Endodermal cell (in vitro differentiated cells): ENCODE results near the gene GANC. TPM values are rescaled to one million over a fixed set of nuclear protein-coding genes. Genes with fewer than 3 reads are reported as not detected.

Experiments
- DNase-seq: peaks from one replicate; pipeline ENCODE4 v3.0.0-alpha.2; 2017
- H3K27ac ChIP-seq: 2 replicates; pipeline ENCODE4 v1.5.1; 2013; ENCODE audit warnings: mild to moderate bottlenecking, low read depth, low read length, moderate library complexity
- H3K27me3 ChIP-seq: 2 replicates; pipeline ENCODE4 v1.6.1; 2013; ENCODE audit warnings: mild to moderate bottlenecking, low read length, moderate library complexity; ENCODE audit not compliant: insufficient read depth, control insufficient read depth, poor library complexity, severe bottlenecking
- H3K36me3 ChIP-seq: 2 replicates; pipeline ENCODE4 v1.7.0; 2013; ENCODE audit warnings: mild to moderate bottlenecking, low read length, moderate library complexity; ENCODE audit not compliant: control insufficient read depth, insufficient read depth
- H3K4me1 ChIP-seq: one replicate; pipeline ENCODE4 v1.7.0; 2013; ENCODE audit warnings: low read length; ENCODE audit not compliant: control insufficient read depth, insufficient read depth
- H3K4me3 ChIP-seq: 2 replicates; pipeline ENCODE4 v1.5.1; 2013; ENCODE audit warnings: mild to moderate bottlenecking, low read length, moderate library complexity
- H3K9ac ChIP-seq: 2 replicates; pipeline ENCODE4 v1.6.1; 2013; ENCODE audit warnings: mild to moderate bottlenecking, low read length, moderate library complexity; ENCODE audit not compliant: poor library complexity, severe bottlenecking; ENCODE audit errors: extremely low read depth
- H3K9me3 ChIP-seq: 2 replicates; pipeline ENCODE4 v1.6.1; 2013; ENCODE audit warnings: mild to moderate bottlenecking, low read length, moderate library complexity; ENCODE audit not compliant: control insufficient read depth
- H3K27ac Mint-ChIP-seq: 2 replicates; pipeline ENCODE4 v1.8.0; 2020; ENCODE audit warnings: mixed read lengths
- H3K27me3 Mint-ChIP-seq: 2 replicates; pipeline ENCODE4 v1.8.0; 2021; ENCODE audit warnings: mild to moderate bottlenecking, mixed read lengths; ENCODE audit not compliant: insufficient read depth
- H3K36me3 Mint-ChIP-seq: 2 replicates; pipeline ENCODE4 v1.8.0; 2020; ENCODE audit warnings: low read depth, mixed read lengths
- H3K4me1 Mint-ChIP-seq: 2 replicates; pipeline ENCODE4 v1.8.0; 2020; ENCODE audit warnings: mixed read lengths
- H3K4me3 Mint-ChIP-seq: 2 replicates; pipeline ENCODE4 v1.8.0; 2020; ENCODE audit warnings: mild to moderate bottlenecking, moderate library complexity, mixed read lengths
- H3K9me3 Mint-ChIP-seq: 2 replicates; pipeline ENCODE4 v1.8.0; 2020; ENCODE audit warnings: mild to moderate bottlenecking, mixed read lengths
- WGBS, 2 experiments: methylation state at CpG; one replicate each; pipeline versions ENCODE4 v1.1.5 to v1.1.7; 2013; ENCODE audit warnings: missing lambda C conversion rate in 2 of 2, mixed read lengths in 1 of 2; ENCODE audit not compliant: insufficient coverage in 1 of 2, insufficient read length in 1 of 2; 5-methylcytosine and 5-hydroxymethylcytosine counted together
- total RNA-seq, 2 donors: library from RNA; stranded (reverse); fragmentation: NEBNext Ultra II Directional in 1 of 2; extraction: Animal tissue kit (Norgen Biotek cat#: 25700) in 1 of 2; gene quantifications; 2 replicates in 1 of 2; 3 replicates in 1 of 2; pipeline ENCODE4 v1.2.1, GENCODE V29; 2021
- TF ChIP-seq, protein P1 (sequence below): fragments of 200-600 bp; sonication (generic); conservative IDR thresholded peaks from 2 replicates; pipeline ENCODE4 v1.5.0; 2021; ENCODE audit warnings: antibody characterized with exemption, mild to moderate bottlenecking

The GANC gene
- total RNA-seq, 2 donors from 2014 or later, result 13.8 to 17.1 TPM

DNA sequence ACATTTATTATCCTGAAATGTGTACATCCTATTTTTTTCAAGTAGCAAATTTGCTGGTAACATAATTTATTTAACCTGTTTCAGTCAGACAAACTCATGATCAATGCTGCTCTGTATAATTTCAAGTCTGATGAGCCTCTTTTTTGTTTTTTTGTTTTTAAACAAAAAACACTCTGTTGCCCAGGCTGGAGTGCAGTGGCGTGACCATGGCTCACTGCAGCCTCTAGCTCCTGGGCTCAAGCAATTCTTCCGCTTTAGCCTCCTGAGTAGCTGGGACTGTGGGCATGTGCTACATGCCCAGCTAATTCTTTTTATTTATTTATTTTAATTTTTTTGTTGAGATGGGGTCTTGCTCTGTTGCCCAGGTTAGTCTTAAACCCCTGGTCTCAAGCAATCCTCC is 46.2 kb downstream of the GANC start:
- H3K9me3 Mint-ChIP-seq, result no peaks in the 10 kb centered on the region
- TF ChIP-seq, protein P1, sequence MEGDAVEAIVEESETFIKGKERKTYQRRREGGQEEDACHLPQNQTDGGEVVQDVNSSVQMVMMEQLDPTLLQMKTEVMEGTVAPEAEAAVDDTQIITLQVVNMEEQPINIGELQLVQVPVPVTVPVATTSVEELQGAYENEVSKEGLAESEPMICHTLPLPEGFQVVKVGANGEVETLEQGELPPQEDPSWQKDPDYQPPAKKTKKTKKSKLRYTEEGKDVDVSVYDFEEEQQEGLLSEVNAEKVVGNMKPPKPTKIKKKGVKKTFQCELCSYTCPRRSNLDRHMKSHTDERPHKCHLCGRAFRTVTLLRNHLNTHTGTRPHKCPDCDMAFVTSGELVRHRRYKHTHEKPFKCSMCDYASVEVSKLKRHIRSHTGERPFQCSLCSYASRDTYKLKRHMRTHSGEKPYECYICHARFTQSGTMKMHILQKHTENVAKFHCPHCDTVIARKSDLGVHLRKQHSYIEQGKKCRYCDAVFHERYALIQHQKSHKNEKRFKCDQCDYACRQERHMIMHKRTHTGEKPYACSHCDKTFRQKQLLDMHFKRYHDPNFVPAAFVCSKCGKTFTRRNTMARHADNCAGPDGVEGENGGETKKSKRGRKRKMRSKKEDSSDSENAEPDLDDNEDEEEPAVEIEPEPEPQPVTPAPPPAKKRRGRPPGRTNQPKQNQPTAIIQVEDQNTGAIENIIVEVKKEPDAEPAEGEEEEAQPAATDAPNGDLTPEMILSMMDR, result no peak
- Histone ChIP-seq H3K36me3 (no peaks in the 10 kb centered on the region), H3K4me1 (no peaks in the 10 kb centered on the region), H3K27me3 (no peaks in the 10 kb centered on the region), H3K9ac (no peak overlapping the region), H3K27ac (no peak overlapping the region), H3K9me3 (no peaks in the 10 kb centered on the region), H3K4me3 (no peak overlapping the region)
- H3K4me1 Mint-ChIP-seq, result no peaks in the 10 kb centered on the region
- H3K27me3 Mint-ChIP-seq, result no peaks in the 10 kb centered on the region
- H3K27ac Mint-ChIP-seq, result no peak overlapping the region
- DNase-seq, result no peak
- no peaks in the 10 kb centered on the region for H3K36me3 Mint-ChIP-seq
- WGBS, 2 experiments, result 98 to 100% methylated on average over 2 of the region's 2 CpGs
- H3K4me3 Mint-ChIP-seq, result no peak overlapping the region

DNA sequence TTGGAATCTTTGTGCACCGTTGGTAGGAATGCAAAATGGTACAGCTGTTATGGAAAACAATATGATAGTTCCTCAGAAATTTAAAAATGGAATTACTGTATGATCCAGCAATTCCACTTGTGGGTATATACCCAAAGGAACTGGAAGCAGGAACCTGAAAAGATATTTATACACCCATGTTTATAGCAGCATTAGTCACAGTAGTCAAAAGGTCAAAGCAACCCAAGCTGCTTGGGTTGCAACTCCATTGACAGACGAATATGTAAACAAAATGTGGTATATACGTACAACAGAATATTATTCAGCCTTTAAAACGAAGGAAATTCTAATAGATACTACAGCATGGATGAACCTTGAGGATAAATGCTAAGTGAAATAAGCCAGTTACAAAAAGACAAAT is 51.3 kb downstream of the GANC start:
- Mint-ChIP-seq H3K27me3 (no peaks in the 10 kb centered on the region), H3K9me3 (no peaks in the 10 kb centered on the region), H3K36me3 (no peaks in the 10 kb centered on the region), H3K27ac (no peak overlapping the region), H3K4me3 (no peak overlapping the region), H3K4me1 (no peaks in the 10 kb centered on the region)
- no peaks in the 10 kb centered on the region for H3K4me1 ChIP-seq
- no peaks in the 10 kb centered on the region for H3K27me3 ChIP-seq
- no peak for DNase-seq
- TF ChIP-seq, protein P1, result no peak
- no peak overlapping the region for H3K9ac ChIP-seq
- H3K36me3 ChIP-seq, result no peaks in the 10 kb centered on the region
- H3K4me3 ChIP-seq, result no peak overlapping the region
- H3K27ac ChIP-seq, result no peak overlapping the region
- no peaks in the 10 kb centered on the region for H3K9me3 ChIP-seq
- 84 to 89% methylated on average over 2 to 4 of the region's 4 CpGs for WGBS, 2 experiments

DNA sequence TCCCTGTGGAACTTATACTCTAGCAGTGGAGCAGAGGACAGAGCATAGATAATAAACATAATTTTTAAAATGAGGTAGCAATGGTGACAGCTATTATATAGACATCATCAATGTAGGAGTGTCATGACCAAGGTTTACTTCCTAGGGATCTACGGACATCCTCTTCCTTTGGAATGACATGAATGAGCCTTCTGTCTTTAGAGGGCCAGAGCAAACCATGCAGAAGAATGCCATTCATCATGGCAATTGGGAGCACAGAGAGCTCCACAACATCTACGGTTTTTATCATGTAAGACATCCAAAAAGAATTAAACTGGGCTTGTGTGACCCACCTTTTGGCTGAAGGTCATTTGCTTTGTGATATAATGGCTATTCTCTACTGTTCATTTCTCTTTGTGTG is 56.2 kb downstream of the GANC start:
- TF ChIP-seq, protein P1, result no peak

More for the DNA sequence above, 56.2 kb downstream of the GANC start:
- H3K27ac Mint-ChIP-seq, result no peak overlapping the region
- Histone ChIP-seq H3K9me3 (no peaks in the 10 kb centered on the region), H3K9ac (no peak overlapping the region), H3K4me1 (no peaks in the 10 kb centered on the region), H3K36me3 (no peaks in the 10 kb centered on the region), H3K4me3 (no peak overlapping the region), H3K27ac (no peak overlapping the region), H3K27me3 (no peaks in the 10 kb centered on the region)
- no peaks in the 10 kb centered on the region for H3K27me3 Mint-ChIP-seq
- H3K4me3 Mint-ChIP-seq, result no peak overlapping the region
- no peaks in the 10 kb centered on the region for H3K9me3 Mint-ChIP-seq
- DNase-seq, result no peak
- H3K4me1 Mint-ChIP-seq, result no peaks in the 10 kb centered on the region
- WGBS, 2 experiments, result 78 to 94% methylated on average over 2 of the region's 2 CpGs
- H3K36me3 Mint-ChIP-seq, result no peaks in the 10 kb centered on the region
